Esophagus squamous epithelium (tissue), 4 donors: ENCODE data around the gene IMMP2L.

Experiments
- CTCF ChIP-seq, 6 experiments: fragments of 450-650 bp in 4 of 6; fragments of 200-600 bp in 2 of 6; sonication (generic) in 2 of 6; IDR thresholded peaks; one replicate each; pipeline ENCODE4 v1.5.1; 2016 to 2019; ENCODE audit warnings: antibody characterized with exemption in 6 of 6, mild to moderate bottlenecking in 4 of 6, moderate library complexity in 4 of 6
- POLR2A ChIP-seq, 4 donors: fragments of 450-650 bp; IDR thresholded peaks; one replicate each; pipeline ENCODE4 v1.6.1; 2017; ENCODE audit warnings: antibody characterized with exemption in 4 of 4, mild to moderate bottlenecking in 4 of 4, moderate library complexity in 3 of 4

DNA sequence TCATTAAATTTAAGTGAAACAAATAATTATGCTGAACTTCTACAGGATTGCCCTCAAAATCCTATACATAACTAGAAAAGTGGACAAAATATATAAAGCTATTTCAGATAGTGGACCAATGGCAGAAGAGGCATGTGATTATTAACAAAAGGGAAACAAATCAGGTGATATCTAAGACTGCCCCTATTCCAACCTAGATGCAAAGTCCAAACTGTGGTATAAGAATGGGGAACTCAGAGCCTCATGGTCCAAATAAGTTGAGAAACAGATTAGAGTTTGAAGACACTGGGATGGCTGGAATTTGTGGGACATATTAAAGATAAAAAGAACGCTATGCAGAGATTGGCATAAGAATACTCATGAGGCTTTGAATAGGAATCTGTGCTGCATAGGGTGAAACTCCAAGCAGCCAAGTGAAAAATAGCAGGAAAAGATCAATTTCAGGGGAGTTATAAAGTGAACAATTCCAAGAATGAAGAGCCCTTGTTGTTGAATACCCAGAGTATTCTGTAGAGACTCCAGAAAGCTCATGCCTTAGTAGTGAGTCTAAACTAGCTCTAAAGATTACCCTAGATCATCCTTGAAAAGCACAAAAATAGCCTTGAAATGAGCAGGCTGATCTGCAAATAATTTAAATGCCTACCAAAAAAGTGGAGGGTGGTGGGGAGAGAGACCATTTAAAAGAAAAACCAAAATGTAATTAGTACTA is 152.4 kb downstream of the IMMP2L start:
- no peak for TF ChIP-seq CTCF (IDR thresholded peaks at IDR 0.05)
- TF ChIP-seq POLR2A (IDR thresholded peaks at IDR 0.05): no peak
